ENCODE measurements around the gene ATP2B3. TPM values are rescaled to one million over a fixed set of nuclear protein-coding genes. Genes with fewer than 3 reads are reported as not detected.

The ATP2B3 gene
- total RNA-seq, 1 donor from 2014 or later: 0.10 TPM

DNA sequence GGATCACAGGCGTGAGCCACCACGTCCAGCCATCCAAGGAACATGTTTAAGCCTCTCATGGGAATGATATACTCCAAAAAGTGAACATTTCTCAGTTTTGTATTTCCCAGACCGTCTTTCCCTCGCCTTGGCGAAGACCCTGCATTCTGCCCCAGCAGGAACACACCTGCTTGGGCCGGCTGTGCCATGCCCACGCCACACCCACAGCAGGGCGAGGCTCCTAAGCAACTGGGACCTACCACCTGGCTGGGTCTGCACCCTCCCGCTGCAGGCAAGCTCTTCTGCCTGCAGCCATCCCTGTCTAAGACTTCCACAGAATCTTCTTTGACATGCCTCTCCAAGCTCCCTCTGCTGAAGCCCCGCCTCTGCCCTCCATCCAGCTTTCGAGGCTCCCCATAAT is 77.9 kb downstream of the ATP2B3 start:
- H3K4me3 Mint-ChIP-seq (ENCODE audit: unreplicated experiment): no peak overlapping the region
- H3K36me3 Mint-ChIP-seq (ENCODE audit: low read depth, unreplicated experiment): peaks cover 13% of the 10 kb centered on the region
- H3K4me1 Mint-ChIP-seq (ENCODE audit: unreplicated experiment): peaks cover 6% of the 10 kb centered on the region
- TF ChIP-seq, protein P1, sequence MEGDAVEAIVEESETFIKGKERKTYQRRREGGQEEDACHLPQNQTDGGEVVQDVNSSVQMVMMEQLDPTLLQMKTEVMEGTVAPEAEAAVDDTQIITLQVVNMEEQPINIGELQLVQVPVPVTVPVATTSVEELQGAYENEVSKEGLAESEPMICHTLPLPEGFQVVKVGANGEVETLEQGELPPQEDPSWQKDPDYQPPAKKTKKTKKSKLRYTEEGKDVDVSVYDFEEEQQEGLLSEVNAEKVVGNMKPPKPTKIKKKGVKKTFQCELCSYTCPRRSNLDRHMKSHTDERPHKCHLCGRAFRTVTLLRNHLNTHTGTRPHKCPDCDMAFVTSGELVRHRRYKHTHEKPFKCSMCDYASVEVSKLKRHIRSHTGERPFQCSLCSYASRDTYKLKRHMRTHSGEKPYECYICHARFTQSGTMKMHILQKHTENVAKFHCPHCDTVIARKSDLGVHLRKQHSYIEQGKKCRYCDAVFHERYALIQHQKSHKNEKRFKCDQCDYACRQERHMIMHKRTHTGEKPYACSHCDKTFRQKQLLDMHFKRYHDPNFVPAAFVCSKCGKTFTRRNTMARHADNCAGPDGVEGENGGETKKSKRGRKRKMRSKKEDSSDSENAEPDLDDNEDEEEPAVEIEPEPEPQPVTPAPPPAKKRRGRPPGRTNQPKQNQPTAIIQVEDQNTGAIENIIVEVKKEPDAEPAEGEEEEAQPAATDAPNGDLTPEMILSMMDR (IDR thresholded peaks at IDR 0.05; ENCODE audit: unreplicated experiment): no peak
- DNase-seq (ENCODE audit: low spot score): no peak
- H3K9me3 Mint-ChIP-seq (ENCODE audit: unreplicated experiment): no peaks in the 10 kb centered on the region
- H3K27ac Mint-ChIP-seq (ENCODE audit: unreplicated experiment): no peak overlapping the region
- H3K27me3 Mint-ChIP-seq (ENCODE audit: unreplicated experiment): no peaks in the 10 kb centered on the region

DNA sequence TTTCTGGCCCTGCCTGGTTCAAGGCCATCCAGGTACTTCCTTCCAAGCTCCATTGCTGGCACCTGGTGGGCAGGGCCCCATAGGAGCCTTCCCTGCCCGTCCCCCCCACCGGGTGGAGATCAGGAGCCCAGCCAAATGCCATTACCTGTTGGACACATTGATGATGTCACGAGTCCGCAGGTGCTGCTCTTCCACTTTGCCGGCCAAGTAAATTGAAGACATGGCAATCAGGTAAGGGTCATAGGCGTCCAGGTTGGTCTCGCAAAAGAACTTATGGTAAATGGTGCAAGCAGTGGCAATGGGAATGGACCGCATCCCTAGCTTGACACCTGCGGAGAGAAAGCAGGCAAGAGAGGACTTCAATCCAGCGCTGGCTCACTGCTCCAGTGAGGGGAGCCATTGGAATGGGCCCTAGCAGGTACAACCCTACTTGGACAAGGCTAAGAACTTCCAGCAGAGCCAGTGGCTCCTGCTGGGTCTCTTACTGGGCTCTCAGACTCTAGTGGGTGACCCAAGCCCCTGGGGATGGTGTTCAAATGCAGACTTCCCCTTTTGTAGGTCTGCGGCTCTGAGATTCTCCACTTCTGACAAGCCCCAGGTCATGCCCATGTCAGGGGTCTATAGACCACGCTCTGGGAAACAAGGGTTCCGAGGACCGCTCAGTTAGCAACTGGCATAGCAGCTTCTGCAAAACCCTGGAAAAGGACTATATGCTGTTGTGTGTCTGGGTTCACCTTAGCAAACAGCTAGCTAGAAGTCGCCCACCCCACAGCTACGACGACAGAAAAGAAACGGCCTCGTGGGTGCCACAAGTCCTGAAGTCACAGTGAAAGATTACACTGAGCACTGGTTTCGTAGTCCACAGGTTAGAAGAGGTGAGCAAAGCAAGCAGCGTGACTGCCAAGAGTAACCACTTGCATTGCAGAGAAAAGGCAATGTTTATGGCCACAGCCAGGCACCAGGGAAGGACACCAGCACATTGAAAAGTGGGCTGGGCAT is 78.7 kb downstream of the ATP2B3 start:
- H3K27ac Mint-ChIP-seq (ENCODE audit: unreplicated experiment): peak overlapping the region; percentile 64
- peaks cover 6% of the 10 kb centered on the region for H3K4me1 Mint-ChIP-seq (ENCODE audit: unreplicated experiment)
- TF ChIP-seq, protein P1 (IDR thresholded peaks at IDR 0.05; ENCODE audit: unreplicated experiment): no peak
- H3K4me3 Mint-ChIP-seq (ENCODE audit: unreplicated experiment): peak overlapping the region; percentile 42
- peaks cover 13% of the 10 kb centered on the region for H3K36me3 Mint-ChIP-seq (ENCODE audit: low read depth, unreplicated experiment)
- DNase-seq (ENCODE audit: low spot score): no peak
- no peaks in the 10 kb centered on the region for H3K27me3 Mint-ChIP-seq (ENCODE audit: unreplicated experiment)
- H3K9me3 Mint-ChIP-seq (ENCODE audit: unreplicated experiment): no peaks in the 10 kb centered on the region

DNA sequence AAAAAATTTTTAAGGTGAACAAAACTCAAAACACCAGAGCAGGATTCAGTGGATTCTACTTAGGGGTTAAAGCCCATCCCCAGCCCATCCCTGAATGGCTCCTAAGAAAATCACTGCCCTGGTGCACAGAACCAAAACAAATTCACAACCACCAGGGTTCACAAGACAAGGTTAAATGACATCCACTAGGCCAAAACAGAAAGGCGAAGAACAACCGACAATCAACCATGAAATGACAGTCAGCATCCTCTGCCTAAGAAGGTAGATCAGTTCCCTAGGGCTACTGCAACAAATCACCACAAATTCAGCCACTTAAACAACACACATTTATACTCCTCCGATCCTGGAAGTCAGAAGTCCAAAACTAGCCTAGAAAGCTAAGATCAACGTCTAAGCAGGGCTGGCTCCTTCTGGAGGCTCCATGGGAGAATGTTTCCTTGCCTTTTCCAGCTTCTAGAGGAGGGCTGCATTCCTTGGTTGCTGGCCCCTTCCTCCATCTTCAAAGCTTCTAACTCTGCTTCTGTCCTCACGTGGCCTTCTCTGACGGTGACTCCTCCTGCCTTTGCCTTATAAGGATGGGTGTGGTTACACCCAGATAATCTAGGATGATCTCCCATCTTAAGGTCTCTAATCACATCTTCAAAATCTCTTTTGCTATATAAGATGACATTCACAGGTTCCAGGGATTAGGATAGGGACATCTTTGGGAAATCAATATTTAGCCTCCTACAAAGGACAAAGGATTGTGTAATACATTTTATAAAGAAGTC is 79.7 kb downstream of the ATP2B3 start:
- no peak overlapping the region for H3K27ac Mint-ChIP-seq (ENCODE audit: unreplicated experiment)
- peaks cover 2% of the 10 kb centered on the region for H3K27me3 Mint-ChIP-seq (ENCODE audit: unreplicated experiment)
- H3K4me3 Mint-ChIP-seq (ENCODE audit: unreplicated experiment): peak overlapping the region; percentile 89
- TF ChIP-seq, protein P1 (IDR thresholded peaks at IDR 0.05; ENCODE audit: unreplicated experiment): no peak
- peaks cover 13% of the 10 kb centered on the region for H3K36me3 Mint-ChIP-seq (ENCODE audit: low read depth, unreplicated experiment)
- no peak for DNase-seq (ENCODE audit: low spot score)
- H3K9me3 Mint-ChIP-seq (ENCODE audit: unreplicated experiment): no peaks in the 10 kb centered on the region
- H3K4me1 Mint-ChIP-seq (ENCODE audit: unreplicated experiment): peaks cover 6% of the 10 kb centered on the region

DNA sequence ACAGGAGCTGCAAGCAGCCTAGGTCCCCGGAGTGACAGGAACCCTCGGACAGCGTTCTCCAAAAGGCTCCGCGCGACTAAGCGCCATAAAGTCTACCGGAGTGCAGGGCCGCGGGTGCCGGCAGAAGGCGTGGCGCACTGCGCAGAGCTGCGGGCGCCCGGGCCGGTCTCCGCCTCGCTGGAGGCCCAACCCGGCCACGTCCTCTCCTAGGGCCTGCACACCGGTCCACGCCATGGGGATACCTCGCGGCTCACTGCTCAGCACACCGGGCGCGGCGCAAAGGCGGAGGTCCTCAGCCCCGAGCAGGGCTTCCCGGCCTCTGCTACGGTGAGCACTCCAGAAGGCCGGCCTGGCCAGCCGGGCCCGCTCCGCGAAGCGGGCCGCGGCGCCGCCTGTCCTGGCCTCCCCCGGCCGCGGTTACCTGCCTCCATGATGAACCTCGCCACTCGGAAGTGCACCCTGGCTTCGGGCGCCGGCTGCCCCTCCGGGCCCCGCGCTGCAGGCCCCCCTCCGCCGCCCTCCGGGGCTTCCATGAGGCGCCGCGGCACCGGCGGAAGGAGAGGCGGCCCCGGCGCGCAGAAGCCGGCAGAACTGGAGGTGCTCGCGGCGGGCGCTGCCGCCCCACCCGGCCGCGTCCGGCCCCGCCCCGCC is 81.2 kb downstream of the ATP2B3 start, which contains the start of gene CCNQ:
CCNQ (minus strand) TSS at position 599 of the 651 bp plus-strand sequence; CDS start at position 533, 66 bp downstream.
- H3K4me3 Mint-ChIP-seq (ENCODE audit: unreplicated experiment): peak within 1 kb of the TSS; percentile 89
- TF ChIP-seq, protein P1 (IDR thresholded peaks at IDR 0.05; ENCODE audit: unreplicated experiment): no peak
- no peak for DNase-seq (ENCODE audit: low spot score)
- peaks cover 6% of the 10 kb centered on the region for H3K4me1 Mint-ChIP-seq (ENCODE audit: unreplicated experiment)
- H3K27ac Mint-ChIP-seq (ENCODE audit: unreplicated experiment): no peak within 1 kb of the TSS
- peaks cover 6% of the 10 kb centered on the region for H3K36me3 Mint-ChIP-seq (ENCODE audit: low read depth, unreplicated experiment)
- no peaks in the 10 kb centered on the region for H3K9me3 Mint-ChIP-seq (ENCODE audit: unreplicated experiment)
- peaks cover 2% of the 10 kb centered on the region for H3K27me3 Mint-ChIP-seq (ENCODE audit: unreplicated experiment)
